Measurements from ENCODE around the gene HSDL2.

DNA sequence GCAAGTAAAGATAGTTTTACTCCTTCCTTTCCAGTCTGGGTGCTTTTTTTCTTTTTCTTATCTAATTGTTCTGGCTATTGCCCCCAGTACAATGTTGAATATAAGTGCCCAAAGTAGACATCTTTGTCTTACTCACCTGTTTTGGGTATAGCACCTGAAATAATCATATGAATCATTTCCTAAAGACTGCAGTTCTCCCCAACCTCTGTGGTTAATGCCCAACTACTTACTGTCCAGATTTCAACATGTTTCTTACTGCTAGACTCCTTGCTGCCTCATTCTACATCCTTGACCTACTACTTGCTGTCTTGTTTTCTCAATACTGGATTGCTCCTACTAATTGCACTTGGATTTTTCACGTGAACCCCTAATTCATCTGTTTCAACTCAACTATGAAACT, 8.8 kb upstream of the HSDL2 start:
- TF ChIP-seq MYC (IDR thresholded peaks at IDR 0.05; ENCODE audit: low read depth, low read length) (no peak), POLR2A (IDR thresholded peaks at IDR 0.05; ENCODE audit: extremely low read depth, insufficient read length) (no peak)
- TF ChIP-seq, protein P1, sequence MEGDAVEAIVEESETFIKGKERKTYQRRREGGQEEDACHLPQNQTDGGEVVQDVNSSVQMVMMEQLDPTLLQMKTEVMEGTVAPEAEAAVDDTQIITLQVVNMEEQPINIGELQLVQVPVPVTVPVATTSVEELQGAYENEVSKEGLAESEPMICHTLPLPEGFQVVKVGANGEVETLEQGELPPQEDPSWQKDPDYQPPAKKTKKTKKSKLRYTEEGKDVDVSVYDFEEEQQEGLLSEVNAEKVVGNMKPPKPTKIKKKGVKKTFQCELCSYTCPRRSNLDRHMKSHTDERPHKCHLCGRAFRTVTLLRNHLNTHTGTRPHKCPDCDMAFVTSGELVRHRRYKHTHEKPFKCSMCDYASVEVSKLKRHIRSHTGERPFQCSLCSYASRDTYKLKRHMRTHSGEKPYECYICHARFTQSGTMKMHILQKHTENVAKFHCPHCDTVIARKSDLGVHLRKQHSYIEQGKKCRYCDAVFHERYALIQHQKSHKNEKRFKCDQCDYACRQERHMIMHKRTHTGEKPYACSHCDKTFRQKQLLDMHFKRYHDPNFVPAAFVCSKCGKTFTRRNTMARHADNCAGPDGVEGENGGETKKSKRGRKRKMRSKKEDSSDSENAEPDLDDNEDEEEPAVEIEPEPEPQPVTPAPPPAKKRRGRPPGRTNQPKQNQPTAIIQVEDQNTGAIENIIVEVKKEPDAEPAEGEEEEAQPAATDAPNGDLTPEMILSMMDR (IDR thresholded peaks at IDR 0.05; ENCODE audit: low read depth, low read length) = no peak
- TF ChIP-seq, protein P2, sequence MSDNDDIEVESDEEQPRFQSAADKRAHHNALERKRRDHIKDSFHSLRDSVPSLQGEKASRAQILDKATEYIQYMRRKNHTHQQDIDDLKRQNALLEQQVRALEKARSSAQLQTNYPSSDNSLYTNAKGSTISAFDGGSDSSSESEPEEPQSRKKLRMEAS (IDR thresholded peaks at IDR 0.05; ENCODE audit: low read depth, low read length) = no peak

Data from NB4 (cell line).